BJ (cell line): ENCODE measurements around the gene ARMS2. TPM values are rescaled to one million over a fixed set of nuclear protein-coding genes. Genes with fewer than 3 reads are reported as not detected.

Source experiments
- CTCF ChIA-PET: fragments of 350-600 bp; formaldehyde crosslinking; extraction: SDS; loops from one replicate; lab custom pipeline; 2021; ENCODE audit warnings: antibody characterized with exemption, inconsistent platforms; lab: Yijun Ruan, JAX
- POLR2A ChIA-PET: fragments of 300-600 bp; sonication (Branson Sonifier 250); formaldehyde crosslinking; extraction: SDS; loops from one replicate; lab custom pipeline; 2021; ENCODE audit warnings: antibody characterized with exemption; lab: Charles Lee
- DNase-seq: peaks from one replicate; pipeline ENCODE4 v3.0.0-alpha.2; 2011; ENCODE audit warnings: low read depth
- H3K27me3 ChIP-seq: 2 replicates; pipeline ENCODE4 v1.6.0; 2011; ENCODE audit warnings: low read length; ENCODE audit not compliant: control insufficient read depth, insufficient read depth
- H3K36me3 ChIP-seq: 2 replicates; pipeline ENCODE4 v1.5.1; 2011; ENCODE audit warnings: low read length; ENCODE audit not compliant: control insufficient read depth, insufficient read depth
- H3K4me3 ChIP-seq: 2 replicates; pipeline ENCODE4 v1.5.1; 2011; ENCODE audit warnings: low read depth, mild to moderate bottlenecking, control low read depth, low read length
- CTCF ChIP-seq: IDR thresholded peaks from 2 replicates; pipeline ENCODE4 v1.5.1; 2011; ENCODE audit warnings: low read depth, mild to moderate bottlenecking, control low read depth, inconsistent platforms, low read length, moderate library complexity; ENCODE audit not compliant: insufficient read depth
- polyA plus RNA-seq: library from polyadenylated mRNA; depleted of rRNA; stranded (reverse); fragments of >200 nt; gene quantifications from 2 replicates; pipeline ENCODE4 v1.2.3, GENCODE V29; 2011

The ARMS2 gene
- polyA plus RNA-seq, 1 experiment, result not detected

GRCh38 chr10:122449153-122449552 lies 5.3 kb upstream of the ARMS2 start:
- ChIA-PET POLR2A (no interaction called here), CTCF (interaction anchor here (1.0 kb wide), 1 partner anchor 116 kb away, joined by 4 read pairs; no protein-coding TSS in a partner anchor)
- H3K4me3 ChIP-seq, result no peak overlapping the region
- H3K36me3 ChIP-seq, result no peaks in the 10 kb centered on the region
- no peaks in the 10 kb centered on the region for H3K27me3 ChIP-seq
- no peak for DNase-seq
- TF ChIP-seq CTCF, result no peak

GRCh38 chr10:122450353-122450990 lies 4.0 kb upstream of the ARMS2 start:
- no peak for TF ChIP-seq CTCF
- DNase-seq, result no peak
- ChIA-PET CTCF (interaction anchor here (0.6 to 1.4 kb wide), 5 partner anchors 10 to 115 kb away, joined by 3 to 4 read pairs (median 3); no protein-coding TSS in a partner anchor), POLR2A (no interaction called here)
- H3K4me3 ChIP-seq, result no peak overlapping the region
- H3K36me3 ChIP-seq, result no peaks in the 10 kb centered on the region
- H3K27me3 ChIP-seq, result peaks cover 2% of the 10 kb centered on the region; the same call in 1 of the 2 replicates

- CTCF ChIA-PET, result interaction anchor here (2.3 to 3.5 kb wide), 2 partner anchors 19 to 112 kb away, joined by 6 to 19 read pairs; no protein-coding TSS in a partner anchor
- POLR2A ChIA-PET, result interaction anchor here (0.6 kb wide), 1 partner anchor 8 kb away, joined by 4 read pairs; no protein-coding TSS in a partner anchor
- no peak for DNase-seq
- TF ChIP-seq CTCF, result no peak
- H3K27me3 ChIP-seq, result peaks cover 8% of the 10 kb centered on the region
- no peak overlapping the region for H3K4me3 ChIP-seq
- H3K36me3 ChIP-seq, result no peaks in the 10 kb centered on the region
These were observed 382 bp upstream of the ARMS2 start for GRCh38 chr10:122454071-122454470.

- no peaks in the 10 kb centered on the region for H3K36me3 ChIP-seq
- DNase-seq, result no peak
- ChIA-PET CTCF (interaction anchor here (0.9 to 3.5 kb wide), 2 partner anchors 20 to 156 kb away, joined by 5 to 19 read pairs; no protein-coding TSS in a partner anchor), POLR2A (no interaction called here)
- TF ChIP-seq CTCF, result no peak
- H3K4me3 ChIP-seq, result no peak overlapping the region
- peaks cover 8% of the 10 kb centered on the region for H3K27me3 ChIP-seq
These were observed 1.1 kb downstream of the ARMS2 start for GRCh38 chr10:122455376-122456079.

GRCh38 chr10:122457934-122458333 lies 3.5 kb downstream of the ARMS2 start:
- Histone ChIP-seq H3K27me3 (peaks cover 8% of the 10 kb centered on the region), H3K36me3 (no peaks in the 10 kb centered on the region), H3K4me3 (no peak overlapping the region)
- ChIA-PET POLR2A (no interaction called here), CTCF (interaction anchor here (0.7 to 1.4 kb wide), 2 partner anchors 10 to 108 kb away, joined by 3 to 4 read pairs; no protein-coding TSS in a partner anchor)
- no peak for DNase-seq
- TF ChIP-seq CTCF, result no peak
